Measurements from ENCODE around the gene KMT2D.
A peak's percentile ranks its signal among the peaks of the same experiment; 100 is the strongest.
"Not testable (repeated sequence)": the region's sequence is repeated elsewhere in the genome, so short reads cannot be mapped to it uniquely, and the experiment has no call there.

Gene KMT2D

GRCh38 chr12:49064767-49065152, 4.2 kb upstream of the KMT2D start:
- Histone ChIP-seq H2AFZ (ENCODE audit: low read length) (no peak overlapping the region), H3K4me3 (ENCODE audit: low read length, poor library complexity, severe bottlenecking) (no peak overlapping the region), H3K9ac (ENCODE audit: low read depth, low read length, poor library complexity, severe bottlenecking) (no peak overlapping the region), H3K79me2 (ENCODE audit: insufficient read depth, low read length) (peaks cover 25% of the 10 kb centered on the region), H3K9me2 (replicated peaks; ENCODE audit: low read depth, low read length) (no peaks in the 10 kb centered on the region), H3K27me3 (ENCODE audit: insufficient read depth, low read length, poor library complexity, severe bottlenecking) (peaks cover 6% of the 10 kb centered on the region), H4K20me1 (ENCODE audit: insufficient read depth, low read length, poor library complexity, severe bottlenecking) (peaks cover 4% of the 10 kb centered on the region), H3K4me1 (ENCODE audit: insufficient read depth, low read length, poor library complexity, severe bottlenecking) (peaks cover 12% of the 10 kb centered on the region), H3K4me2 (ENCODE audit: low read depth, low read length, poor library complexity, severe bottlenecking) (no peak overlapping the region), H3K36me3 (ENCODE audit: insufficient read depth, low read length) (no peaks in the 10 kb centered on the region; the same call in 1 of the 2 replicates), H3K9me3 (ENCODE audit: insufficient read depth, low read depth, low read length) (no peaks in the 10 kb centered on the region), H3F3A (ENCODE audit: low read depth) (no peaks in the 10 kb centered on the region)
- TF ChIP-seq EZH2phosphoT487 (IDR thresholded peaks at IDR 0.05; ENCODE audit: borderline replicate concordance) (no peak), CTCF (conservative IDR thresholded peaks at IDR 0.05; ENCODE audit: low read length) (no peak)

- H3K4me2 ChIP-seq (ENCODE audit: low read depth, low read length, poor library complexity, severe bottlenecking), result peak overlapping the region; percentile 99
- H3K27me3 ChIP-seq (ENCODE audit: insufficient read depth, low read length, poor library complexity, severe bottlenecking), result peaks cover 12% of the 10 kb centered on the region
- peaks cover 32% of the 10 kb centered on the region for H4K20me1 ChIP-seq (ENCODE audit: insufficient read depth, low read length, poor library complexity, severe bottlenecking)
- not testable (repeated sequence) for H3K36me3 ChIP-seq (ENCODE audit: insufficient read depth, low read length); H3K4me3 ChIP-seq (ENCODE audit: low read length, poor library complexity, severe bottlenecking); H3K9me2 ChIP-seq (replicated peaks; ENCODE audit: low read depth, low read length); H3F3A ChIP-seq (ENCODE audit: low read depth); H2AFZ ChIP-seq (ENCODE audit: low read length); H3K9me3 ChIP-seq (ENCODE audit: insufficient read depth, low read depth, low read length)
- peaks cover 10% of the 10 kb centered on the region for H3K4me1 ChIP-seq (ENCODE audit: insufficient read depth, low read length, poor library complexity, severe bottlenecking)
- H3K9ac ChIP-seq (ENCODE audit: low read depth, low read length, poor library complexity, severe bottlenecking), result peak overlapping the region; percentile 94
- peaks cover 46% of the 10 kb centered on the region for H3K79me2 ChIP-seq (ENCODE audit: insufficient read depth, low read length)
Observed at GRCh38 chr12:49061916-49062315, 1.3 kb upstream of the KMT2D start.

- H3K4me1 ChIP-seq (ENCODE audit: insufficient read depth, low read length, poor library complexity, severe bottlenecking), result peaks cover 16% of the 10 kb centered on the region
- peaks cover 12% of the 10 kb centered on the region for H3K27me3 ChIP-seq (ENCODE audit: insufficient read depth, low read length, poor library complexity, severe bottlenecking)
- H2AFZ ChIP-seq (ENCODE audit: low read length), result peak overlapping the region; percentile 93
- H3K9me3 ChIP-seq (ENCODE audit: insufficient read depth, low read depth, low read length), result no peaks in the 10 kb centered on the region
- H3K4me3 ChIP-seq (ENCODE audit: low read length, poor library complexity, severe bottlenecking), result peak overlapping the region; percentile 86
- peak overlapping the region; percentile 99 for H3K4me2 ChIP-seq (ENCODE audit: low read depth, low read length, poor library complexity, severe bottlenecking)
- TF ChIP-seq EZH2phosphoT487 (IDR thresholded peaks at IDR 0.05; ENCODE audit: borderline replicate concordance) (no peak), CTCF (conservative IDR thresholded peaks at IDR 0.05; ENCODE audit: low read length) (no peak)
- peaks cover 53% of the 10 kb centered on the region for H3K79me2 ChIP-seq (ENCODE audit: insufficient read depth, low read length)
- peaks cover 39% of the 10 kb centered on the region for H4K20me1 ChIP-seq (ENCODE audit: insufficient read depth, low read length, poor library complexity, severe bottlenecking)
- H3F3A ChIP-seq (ENCODE audit: low read depth), result no peaks in the 10 kb centered on the region
- no peaks in the 10 kb centered on the region; the same call in 1 of the 2 replicates for H3K36me3 ChIP-seq (ENCODE audit: insufficient read depth, low read length)
- no peaks in the 10 kb centered on the region for H3K9me2 ChIP-seq (replicated peaks; ENCODE audit: low read depth, low read length)
- H3K9ac ChIP-seq (ENCODE audit: low read depth, low read length, poor library complexity, severe bottlenecking), result peak overlapping the region; percentile 94
Observed at GRCh38 chr12:49061157-49061650, 610 bp upstream of the KMT2D start.

Data from Loucy (cell line).